ENCODE measurements around the gene HTR4. TPM values are rescaled to one million over a fixed set of nuclear protein-coding genes. Genes with fewer than 3 reads are reported as not detected.
A peak's percentile ranks its signal among the peaks of the same experiment; 100 is the strongest.

The HTR4 gene
- total RNA-seq, 4 donors from 2014 or later: 17.6 to 21.3 (median 19.9) TPM

DNA sequence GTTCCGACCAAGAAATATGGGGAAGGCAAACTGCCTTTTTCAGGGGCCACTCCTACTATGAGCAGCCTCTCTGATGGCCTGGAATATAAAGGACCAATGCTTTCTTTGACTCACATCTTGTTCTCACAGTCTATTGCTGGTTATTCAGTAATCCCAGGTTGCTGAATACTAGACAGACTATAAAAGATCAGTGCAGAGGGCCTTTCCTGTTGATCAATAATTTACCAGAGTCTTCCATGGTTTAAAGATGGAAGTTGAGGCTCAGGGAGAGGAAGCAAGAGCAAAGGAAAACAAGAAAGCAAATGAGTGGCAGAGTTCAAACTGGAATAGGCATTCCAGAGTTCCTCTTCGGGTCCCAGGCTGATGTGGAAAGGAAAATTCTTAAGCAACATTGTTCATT lies 207.7 kb downstream of the HTR4 start:
- Histone ChIP-seq H3K27me3 (no peaks in the 10 kb centered on the region), H3K27ac (peak overlapping the region in 1 of 4 donors; percentile 26), H3K4me3 (no peak overlapping the region), H3K36me3 (peaks cover 0 to 12% (median 2%) of the 10 kb centered on the region in 4 donors), H3K9me3 (no peaks in the 10 kb centered on the region), H3K4me1 (peaks cover 3 to 26% (median 7%) of the 10 kb centered on the region in 4 donors)
- no peak for DNase-seq
- no peak for TF ChIP-seq CTCF (IDR thresholded peaks at IDR 0.05)
- no peak for TF ChIP-seq EP300 (IDR thresholded peaks at IDR 0.05; ENCODE audit: low read depth)
- TF ChIP-seq POLR2A (IDR thresholded peaks at IDR 0.05): no peak
- no peak for TF ChIP-seq POLR2AphosphoS5 (IDR thresholded peaks at IDR 0.05)
- in situ Hi-C loops (cut with MboI; ENCODE audit: low pct_ligation_motif_present in 1 of 4, low pct_unique_long_range_greater_than_20kb in 1 of 4, low sequenced_read_pairs in 3 of 4) (loop anchor here (5.0 to 25.0 kb wide), 5 partner anchors 278 to 591 kb away; no protein-coding TSS in a partner anchor), intact Hi-C loops (cut with DNase I; ENCODE audit: low total_unique reads) (no loop called here)
- WGBS, 2 donors (ENCODE audit: low coverage in 1 of 2): 40 to 48% methylated on average over 2 of the region's 2 CpGs

DNA sequence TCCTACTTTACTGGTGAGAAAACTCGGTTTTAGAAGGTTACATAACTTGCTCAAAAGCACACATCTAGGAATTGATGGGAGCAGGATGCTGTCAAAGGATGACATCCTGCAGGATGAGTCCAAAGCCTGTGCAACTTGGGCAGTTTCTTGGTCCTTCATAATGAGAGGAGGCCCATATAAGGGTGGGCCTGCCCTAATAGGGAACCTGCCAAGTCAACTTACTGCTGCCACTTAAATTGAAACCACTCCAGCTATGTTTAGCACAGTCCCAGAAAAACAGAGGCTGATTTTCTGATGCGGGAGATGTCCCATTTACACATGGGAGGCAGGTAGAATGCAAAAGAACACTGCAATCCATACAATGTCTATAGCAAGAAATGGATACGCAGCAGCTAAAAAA lies 208.7 kb downstream of the HTR4 start:
- no peak for DNase-seq
- Histone ChIP-seq H3K27ac (no peak overlapping the region), H3K9me3 (no peaks in the 10 kb centered on the region), H3K4me1 (peaks cover 3 to 26% (median 7%) of the 10 kb centered on the region in 4 donors), H3K36me3 (peaks cover 0 to 21% (median 7%) of the 10 kb centered on the region in 4 donors), H3K27me3 (no peaks in the 10 kb centered on the region), H3K4me3 (no peak overlapping the region)
- TF ChIP-seq CTCF (IDR thresholded peaks at IDR 0.05) (no peak), EP300 (IDR thresholded peaks at IDR 0.05; ENCODE audit: low read depth) (no peak), POLR2AphosphoS5 (IDR thresholded peaks at IDR 0.05) (no peak), POLR2A (IDR thresholded peaks at IDR 0.05) (no peak)
- in situ Hi-C loops (cut with MboI; ENCODE audit: low pct_ligation_motif_present in 1 of 4, low pct_unique_long_range_greater_than_20kb in 1 of 4, low sequenced_read_pairs in 3 of 4): loop anchor here (5.0 to 25.0 kb wide), 5 partner anchors 279 to 592 kb away; no protein-coding TSS in a partner anchor
- WGBS, 2 donors (ENCODE audit: low coverage in 1 of 2): 69 to 100% methylated on average over 1 to 3 of the region's 3 CpGs
- intact Hi-C loops (cut with DNase I; ENCODE audit: low total_unique reads): loop anchor here (2.0 kb wide), 1 partner anchor 285 kb away; no protein-coding TSS in a partner anchor

DNA sequence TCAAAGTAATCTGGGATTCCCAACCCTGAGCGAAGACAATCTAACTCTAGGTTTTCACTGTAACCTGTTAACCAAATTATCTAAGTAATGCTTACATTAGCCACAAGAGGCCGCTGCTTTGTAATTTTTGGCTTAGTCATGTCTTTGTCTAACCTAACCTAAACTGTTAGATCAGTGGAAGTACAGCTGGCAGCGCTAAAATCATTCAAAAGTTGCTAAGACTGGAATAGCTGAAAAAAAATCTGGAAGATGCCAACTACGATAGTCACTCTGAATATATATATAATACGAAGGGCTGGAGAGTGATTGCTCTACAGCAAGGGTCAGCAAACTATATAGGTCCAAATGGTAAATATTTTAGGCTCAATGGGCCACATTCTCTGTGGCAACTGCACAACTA lies 210.3 kb downstream of the HTR4 start:
- Histone ChIP-seq H3K9me3 (no peaks in the 10 kb centered on the region), H3K4me3 (no peak overlapping the region), H3K27me3 (no peaks in the 10 kb centered on the region), H3K36me3 (peaks cover 0 to 37% (median 14%) of the 10 kb centered on the region in 4 donors), H3K27ac (no peak overlapping the region), H3K4me1 (peaks cover 3 to 26% (median 7%) of the 10 kb centered on the region in 4 donors)
- DNase-seq: peak; percentile 25
- 25% methylated on average over 4 to 5 of the region's 5 CpGs for WGBS, 2 donors (ENCODE audit: low coverage in 1 of 2)
- in situ Hi-C loops (cut with MboI; ENCODE audit: low pct_ligation_motif_present in 1 of 4, low pct_unique_long_range_greater_than_20kb in 1 of 4, low sequenced_read_pairs in 3 of 4) (loop anchor here (10.0 to 25.0 kb wide), 4 partner anchors 281 to 593 kb away; no protein-coding TSS in a partner anchor), intact Hi-C loops (cut with DNase I; ENCODE audit: low total_unique reads) (loop anchor here (2.0 kb wide), 1 partner anchor 287 kb away; no protein-coding TSS in a partner anchor)
- TF ChIP-seq POLR2A (IDR thresholded peaks at IDR 0.05): no peak
- peak; percentile 68 to 81 (median 74) for TF ChIP-seq CTCF (IDR thresholded peaks at IDR 0.05)
- TF ChIP-seq EP300 (IDR thresholded peaks at IDR 0.05; ENCODE audit: low read depth): no peak

DNA sequence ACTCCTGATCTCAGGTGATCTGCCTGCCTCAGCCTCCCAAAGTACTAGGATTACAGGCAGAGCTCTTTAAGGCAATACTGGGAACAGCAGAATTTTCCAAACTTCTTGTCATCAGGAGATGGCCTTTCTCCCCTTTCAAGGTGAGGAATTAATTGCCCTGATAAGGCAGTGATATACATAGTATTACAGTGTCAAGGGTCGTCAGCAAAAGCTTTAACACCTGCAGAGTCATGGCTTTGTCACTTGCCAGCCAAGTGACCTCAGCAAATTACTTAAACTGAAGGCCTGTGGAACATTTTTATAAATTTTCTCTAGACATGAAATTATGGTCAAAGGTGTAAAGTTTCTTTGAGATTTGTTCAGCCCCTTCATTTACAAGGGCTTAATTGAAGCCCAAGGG lies 211.1 kb downstream of the HTR4 start:
- in situ Hi-C loops (cut with MboI; ENCODE audit: low pct_ligation_motif_present in 1 of 4, low pct_unique_long_range_greater_than_20kb in 1 of 4, low sequenced_read_pairs in 3 of 4) (loop anchor here (10.0 to 25.0 kb wide), 4 partner anchors 282 to 594 kb away; no protein-coding TSS in a partner anchor), intact Hi-C loops (cut with DNase I; ENCODE audit: low total_unique reads) (no loop called here)
- Histone ChIP-seq H3K36me3 (peaks cover 0 to 43% (median 16%) of the 10 kb centered on the region in 4 donors), H3K9me3 (no peaks in the 10 kb centered on the region), H3K27me3 (no peaks in the 10 kb centered on the region), H3K27ac (no peak overlapping the region), H3K4me1 (peaks cover 3 to 26% (median 7%) of the 10 kb centered on the region in 4 donors), H3K4me3 (no peak overlapping the region)
- DNase-seq: no peak
- WGBS, 2 donors (ENCODE audit: low coverage in 1 of 2): 35 to 40% methylated on average over 1 of the region's 1 CpG
- TF ChIP-seq POLR2AphosphoS5 (IDR thresholded peaks at IDR 0.05) (no peak), POLR2A (IDR thresholded peaks at IDR 0.05) (no peak)
